ENCODE measurements around the gene OR2AT4. TPM values are rescaled to one million over a fixed set of nuclear protein-coding genes. Genes with fewer than 3 reads are reported as not detected.

OR2AT4 gene
- total and polyA plus RNA-seq, 11 donors: not detected

- DNase-seq (no peak), ATAC-seq (no peak)
- Histone ChIP-seq H3K4me3 (no peak overlapping the region), H3K27ac (no peak overlapping the region), H3K27me3 (peaks cover 0 to 26% (median 2%) of the 10 kb centered on the region in 9 donors), H3K4me1 (no peaks in the 10 kb centered on the region), H3K9me3 (peaks cover 0 to 5% (median 0%) of the 10 kb centered on the region in 12 donors), H3K36me3 (no peaks in the 10 kb centered on the region)
- intact Hi-C loops (cut with DNase I): no loop called here
- TF ChIP-seq, protein P1, sequence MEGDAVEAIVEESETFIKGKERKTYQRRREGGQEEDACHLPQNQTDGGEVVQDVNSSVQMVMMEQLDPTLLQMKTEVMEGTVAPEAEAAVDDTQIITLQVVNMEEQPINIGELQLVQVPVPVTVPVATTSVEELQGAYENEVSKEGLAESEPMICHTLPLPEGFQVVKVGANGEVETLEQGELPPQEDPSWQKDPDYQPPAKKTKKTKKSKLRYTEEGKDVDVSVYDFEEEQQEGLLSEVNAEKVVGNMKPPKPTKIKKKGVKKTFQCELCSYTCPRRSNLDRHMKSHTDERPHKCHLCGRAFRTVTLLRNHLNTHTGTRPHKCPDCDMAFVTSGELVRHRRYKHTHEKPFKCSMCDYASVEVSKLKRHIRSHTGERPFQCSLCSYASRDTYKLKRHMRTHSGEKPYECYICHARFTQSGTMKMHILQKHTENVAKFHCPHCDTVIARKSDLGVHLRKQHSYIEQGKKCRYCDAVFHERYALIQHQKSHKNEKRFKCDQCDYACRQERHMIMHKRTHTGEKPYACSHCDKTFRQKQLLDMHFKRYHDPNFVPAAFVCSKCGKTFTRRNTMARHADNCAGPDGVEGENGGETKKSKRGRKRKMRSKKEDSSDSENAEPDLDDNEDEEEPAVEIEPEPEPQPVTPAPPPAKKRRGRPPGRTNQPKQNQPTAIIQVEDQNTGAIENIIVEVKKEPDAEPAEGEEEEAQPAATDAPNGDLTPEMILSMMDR (IDR thresholded peaks at IDR 0.05): no peak
- no peak for TF ChIP-seq POLR2A (IDR thresholded peaks at IDR 0.05)
Observed at GRCh38 chr11:75068559-75068958, 28.1 kb downstream of the OR2AT4 start.

- no peak for ATAC-seq
- Histone ChIP-seq H3K27ac (no peak overlapping the region), H3K27me3 (peaks cover 0 to 26% (median 2%) of the 10 kb centered on the region in 9 donors), H3K4me3 (no peak overlapping the region), H3K4me1 (no peaks in the 10 kb centered on the region), H3K9me3 (peaks cover 0 to 5% (median 0%) of the 10 kb centered on the region in 12 donors), H3K36me3 (no peaks in the 10 kb centered on the region)
- 72 to 77% (median 76%) methylated on average over 7 of the region's 7 CpGs for WGBS, 4 donors
- intact Hi-C loops (cut with DNase I): no loop called here
- no peak for DNase-seq
- TF ChIP-seq, protein P1 (IDR thresholded peaks at IDR 0.05): no peak
- no peak for TF ChIP-seq POLR2A (IDR thresholded peaks at IDR 0.05)
Observed at GRCh38 chr11:75066061-75066460, 30.6 kb downstream of the OR2AT4 start.

DNA sequence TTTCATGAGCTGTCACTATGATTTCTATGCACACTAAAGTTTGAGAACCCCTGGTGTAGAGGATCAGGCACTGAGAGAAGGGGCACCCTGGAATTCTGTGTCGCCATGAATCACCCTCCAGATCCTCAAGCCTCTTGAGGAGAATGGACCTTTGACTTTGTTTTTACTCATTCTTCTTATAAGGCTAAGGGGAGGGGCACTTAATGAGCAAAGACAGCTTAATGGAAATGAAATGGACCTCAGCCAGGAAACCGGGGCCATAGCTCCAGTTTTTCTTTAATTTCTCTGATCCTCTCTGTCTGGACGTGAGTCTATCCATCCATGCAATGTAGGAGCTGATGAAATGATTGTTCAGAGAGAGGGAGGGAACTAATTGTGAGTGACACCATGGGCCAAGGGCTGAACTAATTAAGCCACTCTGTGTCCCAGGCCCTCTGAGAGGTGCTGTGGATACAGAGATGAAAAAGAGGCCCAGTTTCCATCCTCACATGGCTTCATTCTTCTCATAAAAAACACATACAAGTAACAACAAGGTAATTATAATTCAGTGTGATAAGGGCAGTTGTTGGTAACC lies 32.8 kb downstream of the OR2AT4 start:
- WGBS, 4 donors: 54 to 70% (median 59%) methylated on average over 3 of the region's 3 CpGs
- Histone ChIP-seq H3K9me3 (peaks cover 0 to 5% (median 0%) of the 10 kb centered on the region in 12 donors), H3K36me3 (no peaks in the 10 kb centered on the region), H3K4me1 (no peaks in the 10 kb centered on the region), H3K27me3 (peaks cover 0 to 20% (median 0%) of the 10 kb centered on the region in 9 donors), H3K4me3 (no peak overlapping the region), H3K27ac (no peak overlapping the region)
- TF ChIP-seq POLR2A (IDR thresholded peaks at IDR 0.05): no peak
- TF ChIP-seq, protein P1 (IDR thresholded peaks at IDR 0.05): no peak
- ATAC-seq (no peak), DNase-seq (no peak)
- intact Hi-C loops (cut with DNase I): no loop called here

DNA sequence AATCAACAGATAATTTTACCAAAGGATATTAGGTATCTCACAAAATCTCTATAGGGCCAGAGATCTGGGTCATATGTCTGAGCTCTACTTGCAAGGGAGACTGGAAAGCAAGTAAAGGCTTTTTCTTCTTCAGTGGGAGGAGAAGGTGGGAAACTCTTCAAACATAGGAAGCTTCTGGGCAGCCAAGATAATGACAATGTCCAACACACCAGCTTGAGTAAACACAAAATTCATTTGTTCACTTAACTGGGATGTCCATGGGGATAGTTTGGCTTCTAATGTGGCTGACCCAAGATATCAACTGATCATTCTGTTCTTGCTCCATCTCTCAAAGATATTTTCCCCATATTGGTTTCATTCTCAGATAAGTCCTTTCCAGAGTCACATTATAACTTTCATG lies 37.4 kb downstream of the OR2AT4 start:
- no peak for TF ChIP-seq POLR2A (IDR thresholded peaks at IDR 0.05)
- TF ChIP-seq, protein P1 (IDR thresholded peaks at IDR 0.05): no peak
- no peak overlapping the region for H3K27ac ChIP-seq
- H3K36me3 ChIP-seq: no peaks in the 10 kb centered on the region
- DNase-seq: no peak
- no peaks in the 10 kb centered on the region for H3K9me3 ChIP-seq
- no peak overlapping the region for H3K4me3 ChIP-seq
- intact Hi-C loops (cut with DNase I): no loop called here
- ATAC-seq: no peak
- H3K4me1 ChIP-seq: no peaks in the 10 kb centered on the region
- peaks cover 0 to 4% (median 0%) of the 10 kb centered on the region in 9 donors for H3K27me3 ChIP-seq

All from heart left ventricle (tissue), 16 donors.